Measurements from ENCODE around the gene IGSF9B. TPM values are rescaled to one million over a fixed set of nuclear protein-coding genes. Genes with fewer than 3 reads are reported as not detected.

Gene IGSF9B
- total RNA-seq, 1 donor from 2014 or later: 13.1 TPM

DNA sequence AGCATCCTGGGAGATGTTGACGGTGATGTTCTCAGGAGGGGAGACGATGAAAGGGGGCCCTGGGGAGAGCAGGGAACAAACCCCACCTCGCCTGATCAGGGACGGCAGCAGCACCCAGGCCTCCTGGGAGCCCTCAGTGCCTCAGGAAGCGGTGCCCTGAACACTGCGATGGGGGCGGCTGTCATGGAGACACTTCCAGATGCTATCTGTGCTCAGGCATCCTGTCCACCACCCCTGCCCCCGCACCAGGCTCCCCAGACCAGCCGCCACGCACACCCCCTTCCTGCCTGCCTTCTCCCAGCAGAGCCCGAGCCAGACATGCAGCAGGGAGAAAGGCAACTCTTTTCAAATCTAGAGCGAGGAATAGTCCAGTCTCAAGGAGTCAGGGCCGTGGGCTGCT, 20.6 kb downstream of the IGSF9B start:
- no peak overlapping the region for H2AFZ ChIP-seq (ENCODE audit: low read depth, low read length)
- Mint-ChIP-seq H3K27ac (ENCODE audit: unreplicated experiment) (no peak overlapping the region), H3K36me3 (ENCODE audit: low read depth, unreplicated experiment) (peaks cover 16% of the 10 kb centered on the region), H3K27me3 (ENCODE audit: low read depth, unreplicated experiment) (peaks cover 1% of the 10 kb centered on the region), H3K4me3 (ENCODE audit: unreplicated experiment) (no peak overlapping the region), H3K4me1 (ENCODE audit: low read depth, unreplicated experiment) (peaks cover 17% of the 10 kb centered on the region), H3K9me3 (ENCODE audit: unreplicated experiment) (peaks cover 5% of the 10 kb centered on the region)
- H3K4me1 ChIP-seq (ENCODE audit: insufficient read depth, low read length): no peaks in the 10 kb centered on the region
- no peak overlapping the region for H3K9ac ChIP-seq (ENCODE audit: low read length)
- no peaks in the 10 kb centered on the region for H4K20me1 ChIP-seq (ENCODE audit: insufficient read depth, low read length)
- DNase-seq (ENCODE audit: low read depth) (no peak), FAIRE-seq (no peak)
- no peaks in the 10 kb centered on the region for H3K27me3 ChIP-seq (ENCODE audit: insufficient read depth, low read length)
- H3K27ac ChIP-seq (ENCODE audit: low read depth, low read length): no peak overlapping the region
- H3K9me3 ChIP-seq (ENCODE audit: insufficient read depth, low read depth, low read length): no peaks in the 10 kb centered on the region
- no peak overlapping the region for H3K4me2 ChIP-seq (ENCODE audit: low read length)
- no peaks in the 10 kb centered on the region for H3K36me3 ChIP-seq (ENCODE audit: insufficient read depth, low read length)
- H3K79me2 ChIP-seq (ENCODE audit: insufficient read depth, low read length): no peaks in the 10 kb centered on the region
- no peak for TF ChIP-seq EZH2 (IDR thresholded peaks at IDR 0.05; ENCODE audit: insufficient read depth, low read length)
- TF ChIP-seq, protein P1, sequence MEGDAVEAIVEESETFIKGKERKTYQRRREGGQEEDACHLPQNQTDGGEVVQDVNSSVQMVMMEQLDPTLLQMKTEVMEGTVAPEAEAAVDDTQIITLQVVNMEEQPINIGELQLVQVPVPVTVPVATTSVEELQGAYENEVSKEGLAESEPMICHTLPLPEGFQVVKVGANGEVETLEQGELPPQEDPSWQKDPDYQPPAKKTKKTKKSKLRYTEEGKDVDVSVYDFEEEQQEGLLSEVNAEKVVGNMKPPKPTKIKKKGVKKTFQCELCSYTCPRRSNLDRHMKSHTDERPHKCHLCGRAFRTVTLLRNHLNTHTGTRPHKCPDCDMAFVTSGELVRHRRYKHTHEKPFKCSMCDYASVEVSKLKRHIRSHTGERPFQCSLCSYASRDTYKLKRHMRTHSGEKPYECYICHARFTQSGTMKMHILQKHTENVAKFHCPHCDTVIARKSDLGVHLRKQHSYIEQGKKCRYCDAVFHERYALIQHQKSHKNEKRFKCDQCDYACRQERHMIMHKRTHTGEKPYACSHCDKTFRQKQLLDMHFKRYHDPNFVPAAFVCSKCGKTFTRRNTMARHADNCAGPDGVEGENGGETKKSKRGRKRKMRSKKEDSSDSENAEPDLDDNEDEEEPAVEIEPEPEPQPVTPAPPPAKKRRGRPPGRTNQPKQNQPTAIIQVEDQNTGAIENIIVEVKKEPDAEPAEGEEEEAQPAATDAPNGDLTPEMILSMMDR (IDR thresholded peaks at IDR 0.05; ENCODE audit: insufficient read depth, low read depth, low read length): no peak
- H3K4me3 ChIP-seq (ENCODE audit: insufficient read depth, low read depth, low read length): no peak overlapping the region

- H3K4me1 ChIP-seq (ENCODE audit: insufficient read depth, low read length): no peaks in the 10 kb centered on the region
- H3K27ac Mint-ChIP-seq (ENCODE audit: unreplicated experiment): no peak overlapping the region
- H3K27ac ChIP-seq (ENCODE audit: low read depth, low read length): no peak overlapping the region
Measured at GRCh38 chr11:133935551-133935910, 21.2 kb downstream of the IGSF9B start.

More at GRCh38 chr11:133935551-133935910, 21.2 kb downstream of the IGSF9B start:
- FAIRE-seq: no peak
- Histone ChIP-seq H3K36me3 (ENCODE audit: insufficient read depth, low read length) (no peaks in the 10 kb centered on the region), H3K79me2 (ENCODE audit: insufficient read depth, low read length) (no peaks in the 10 kb centered on the region), H4K20me1 (ENCODE audit: insufficient read depth, low read length) (no peaks in the 10 kb centered on the region), H3K4me2 (ENCODE audit: low read length) (no peak overlapping the region), H3K27me3 (ENCODE audit: insufficient read depth, low read length) (no peaks in the 10 kb centered on the region), H3K9me3 (ENCODE audit: insufficient read depth, low read depth, low read length) (no peaks in the 10 kb centered on the region), H3K9ac (ENCODE audit: low read length) (no peak overlapping the region), H2AFZ (ENCODE audit: low read depth, low read length) (no peak overlapping the region), H3K4me3 (ENCODE audit: insufficient read depth, low read depth, low read length) (no peak overlapping the region)
- Mint-ChIP-seq H3K9me3 (ENCODE audit: unreplicated experiment) (peaks cover 5% of the 10 kb centered on the region), H3K4me3 (ENCODE audit: unreplicated experiment) (no peak overlapping the region), H3K36me3 (ENCODE audit: low read depth, unreplicated experiment) (peaks cover 16% of the 10 kb centered on the region), H3K4me1 (ENCODE audit: low read depth, unreplicated experiment) (peaks cover 17% of the 10 kb centered on the region), H3K27me3 (ENCODE audit: low read depth, unreplicated experiment) (peaks cover 1% of the 10 kb centered on the region)
- no peak for TF ChIP-seq EZH2 (IDR thresholded peaks at IDR 0.05; ENCODE audit: insufficient read depth, low read length)
- TF ChIP-seq, protein P1 (IDR thresholded peaks at IDR 0.05; ENCODE audit: insufficient read depth, low read depth, low read length): no peak
- DNase-seq (ENCODE audit: low read depth): no peak
